ENCODE results near the gene RGPD8.
"Not testable (repeated sequence)": the region's sequence is repeated elsewhere in the genome, so short reads cannot be mapped to it uniquely, and the experiment has no call there.

RGPD8 gene

GRCh38 chr2:112433480-112433879 is at the start of gene RGPD8:
Gene RGPD8, minus strand, starts transcription at chr2:112433645. Its CDS starts 192 bp downstream, at chr2:112433453.
- DNase-seq, result peak; percentile 83

- peak; percentile 38 for DNase-seq
Measured at GRCh38 chr2:112483042-112483473, 49.6 kb upstream of the RGPD8 start.

GRCh38 chr2:112482309-112483041 is 49.0 kb upstream of the RGPD8 start:
- DNase-seq, result peak; percentile 28

GRCh38 chr2:112481528-112482233 is 48.2 kb upstream of the RGPD8 start, which contains the start of gene TTL:
Gene TTL, plus strand, starts transcription at chr2:112482156. Its CDS starts 189 bp downstream, at chr2:112482345.
- peak; percentile 60 for DNase-seq

- DNase-seq, result peak; percentile 73
Measured at GRCh38 chr2:112481050-112481527, 47.6 kb upstream of the RGPD8 start.

- DNase-seq, result no peak
Measured at GRCh38 chr2:112480530-112481049, 47.1 kb upstream of the RGPD8 start.

GRCh38 chr2:112476434-112476833 is 43.0 kb upstream of the RGPD8 start:
- DNase-seq, result no peak

- DNase-seq, result peak; percentile 41
Measured at GRCh38 chr2:112474844-112475486, 41.5 kb upstream of the RGPD8 start.

- DNase-seq, result no peak
Measured at GRCh38 chr2:112472547-112473263, 39.3 kb upstream of the RGPD8 start.

- peak; percentile 12 for DNase-seq
Measured at GRCh38 chr2:112465382-112465781, 31.9 kb upstream of the RGPD8 start.

- no peak for DNase-seq
Measured at GRCh38 chr2:112463256-112463655, 29.8 kb upstream of the RGPD8 start.

- no peak for DNase-seq
Measured at GRCh38 chr2:112462178-112462577, 28.7 kb upstream of the RGPD8 start.

GRCh38 chr2:112459372-112459771 is 25.9 kb upstream of the RGPD8 start:
- no peak for DNase-seq

GRCh38 chr2:112454586-112454985 is 21.1 kb upstream of the RGPD8 start:
- no peak for DNase-seq

- DNase-seq, result no peak
Measured at GRCh38 chr2:112451317-112451716, 17.9 kb upstream of the RGPD8 start.

- no peak for DNase-seq
Measured at GRCh38 chr2:112449854-112450253, 16.4 kb upstream of the RGPD8 start.

- not testable (repeated sequence) for DNase-seq
Measured at GRCh38 chr2:112444256-112444655, 10.8 kb upstream of the RGPD8 start.

GRCh38 chr2:112438603-112439261 is 5.3 kb upstream of the RGPD8 start:
- DNase-seq, result not testable (repeated sequence)

GRCh38 chr2:112437405-112437831 is 4.0 kb upstream of the RGPD8 start:
- not testable (repeated sequence) for DNase-seq

GRCh38 chr2:112436993-112437392 is 3.5 kb upstream of the RGPD8 start:
- not testable (repeated sequence) for DNase-seq

- DNase-seq, result not testable (repeated sequence)
Measured at GRCh38 chr2:112435716-112436431, 2.4 kb upstream of the RGPD8 start.
